GM10248 (cell line): ENCODE measurements around the gene DDO.
A peak's percentile ranks its signal among the peaks of the same experiment; 100 is the strongest.
"Not testable (repeated sequence)": the region's sequence is repeated elsewhere in the genome, so short reads cannot be mapped to it uniquely, and the experiment has no call there.

Source experiments
- CTCF ChIA-PET: fragments of 300-600 bp; sonication (Branson Sonifier 250); formaldehyde crosslinking; extraction: SDS; loops from one replicate; lab custom pipeline; 2021; ENCODE audit warnings: antibody characterized with exemption; lab: Yijun Ruan, JAX
- POLR2A ChIA-PET: fragments of 350-650 bp; sonication (Branson Sonifier 250); formaldehyde crosslinking; extraction: SDS; loops from one replicate; lab custom pipeline; 2020; ENCODE audit warnings: antibody characterized with exemption; lab: Yijun Ruan, JAX
- DNase-seq: peaks from one replicate; pipeline ENCODE4 v3.0.0; 2012; ENCODE audit errors: extremely low spot score
- CTCF ChIP-seq: IDR thresholded peaks from 2 replicates; pipeline ENCODE4 v1.5.1; 2012; ENCODE audit warnings: mild to moderate bottlenecking, low read depth; ENCODE audit errors: extremely low read depth, missing control alignments, control extremely low read depth

Gene DDO

GRCh38 chr6:110415086-110415916 lies at the start of gene DDO:
DDO (minus strand) TSS chr6:110415575; CDS start chr6:110413462, 2,113 bp downstream.
- no peak for TF ChIP-seq CTCF
- DNase-seq: no peak
- POLR2A ChIA-PET: no interaction called here

GRCh38 chr6:110462884-110463481 lies 47.6 kb upstream of the DDO start:
- DNase-seq: no peak
- CTCF ChIA-PET: no interaction called here
- TF ChIP-seq CTCF: no peak
- POLR2A ChIA-PET: no interaction called here

More at GRCh38 chr6:110415086-110415916, at the start of gene DDO:
- CTCF ChIA-PET: interaction anchor here (1.3 kb wide), 1 partner anchor 25 kb away, joined by 3 read pairs; no protein-coding TSS in a partner anchor

GRCh38 chr6:110461376-110461775 lies 46.0 kb upstream of the DDO start:
- ChIA-PET POLR2A (no interaction called here), CTCF (interaction anchor here (0.9 kb wide), 1 partner anchor 488 kb away, joined by 3 read pairs; no protein-coding TSS in a partner anchor)
- no peak for TF ChIP-seq CTCF
- no peak for DNase-seq

- TF ChIP-seq CTCF: no peak
- DNase-seq: no peak
- ChIA-PET POLR2A (no interaction called here), CTCF (interaction anchor here (1.4 kb wide), 1 partner anchor 22 kb away, joined by 3 read pairs; no protein-coding TSS in a partner anchor)
Observed at GRCh38 chr6:110459137-110459536, 43.8 kb upstream of the DDO start.

- TF ChIP-seq CTCF: no peak
- no peak for DNase-seq
- POLR2A ChIA-PET: no interaction called here
- CTCF ChIA-PET: interaction anchor here (1.1 to 1.5 kb wide), 4 partner anchors 10 to 69 kb away, joined by 3 to 4 read pairs (median 3); no protein-coding TSS in a partner anchor
Observed at GRCh38 chr6:110458476-110458875, 43.1 kb upstream of the DDO start.

- POLR2A ChIA-PET, DNase-seq: not testable (repeated sequence)
- peak; percentile 52 for TF ChIP-seq CTCF
- CTCF ChIA-PET: interaction anchor here (0.9 to 1.6 kb wide), 8 partner anchors 9 to 79 kb away, joined by 3 to 8 read pairs (median 3); no protein-coding TSS in a partner anchor
Observed at GRCh38 chr6:110457567-110458175, 42.3 kb upstream of the DDO start.
